Measurements from ENCODE around the gene TEAD1.

DNA sequence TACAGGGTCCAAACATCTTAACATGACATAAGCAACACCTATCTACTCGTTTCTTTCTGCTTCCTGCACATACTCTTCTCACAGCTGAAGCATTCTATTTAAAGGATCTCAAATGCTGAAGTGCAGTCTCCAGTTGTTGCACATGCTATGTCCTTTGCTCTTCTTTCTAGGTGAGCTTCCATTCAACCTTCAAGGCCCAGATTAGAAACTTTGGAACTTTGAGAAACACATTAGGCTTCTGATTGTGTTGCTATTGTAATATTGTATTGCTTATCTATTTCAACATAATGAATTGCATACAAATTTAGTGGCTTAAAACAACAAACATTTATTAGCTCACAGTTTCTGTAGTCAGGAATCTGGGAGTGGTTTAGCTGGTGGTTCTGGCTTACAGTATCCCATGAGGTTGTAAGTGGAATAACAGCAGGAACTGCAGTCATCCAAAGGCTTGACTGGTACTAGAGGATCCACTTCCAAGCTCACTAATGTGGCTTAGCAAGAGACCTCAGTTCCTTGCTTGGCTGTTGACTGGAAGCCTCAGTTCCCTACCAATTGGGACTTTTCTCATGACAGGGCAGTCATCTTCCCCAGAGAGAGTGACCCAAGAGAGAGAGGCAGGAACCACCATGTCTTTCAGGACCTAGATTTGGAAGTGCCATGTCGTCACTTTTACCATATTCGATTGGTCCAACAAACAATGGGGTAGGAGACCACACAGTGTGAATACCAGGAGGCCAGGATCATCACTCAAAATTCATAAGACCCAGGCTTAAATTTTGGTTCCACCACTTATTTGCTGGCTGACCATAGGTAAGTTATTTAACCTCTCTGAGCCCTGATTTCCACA, 307.7 kb downstream of the TEAD1 start:
- TF ChIP-seq, protein P1, sequence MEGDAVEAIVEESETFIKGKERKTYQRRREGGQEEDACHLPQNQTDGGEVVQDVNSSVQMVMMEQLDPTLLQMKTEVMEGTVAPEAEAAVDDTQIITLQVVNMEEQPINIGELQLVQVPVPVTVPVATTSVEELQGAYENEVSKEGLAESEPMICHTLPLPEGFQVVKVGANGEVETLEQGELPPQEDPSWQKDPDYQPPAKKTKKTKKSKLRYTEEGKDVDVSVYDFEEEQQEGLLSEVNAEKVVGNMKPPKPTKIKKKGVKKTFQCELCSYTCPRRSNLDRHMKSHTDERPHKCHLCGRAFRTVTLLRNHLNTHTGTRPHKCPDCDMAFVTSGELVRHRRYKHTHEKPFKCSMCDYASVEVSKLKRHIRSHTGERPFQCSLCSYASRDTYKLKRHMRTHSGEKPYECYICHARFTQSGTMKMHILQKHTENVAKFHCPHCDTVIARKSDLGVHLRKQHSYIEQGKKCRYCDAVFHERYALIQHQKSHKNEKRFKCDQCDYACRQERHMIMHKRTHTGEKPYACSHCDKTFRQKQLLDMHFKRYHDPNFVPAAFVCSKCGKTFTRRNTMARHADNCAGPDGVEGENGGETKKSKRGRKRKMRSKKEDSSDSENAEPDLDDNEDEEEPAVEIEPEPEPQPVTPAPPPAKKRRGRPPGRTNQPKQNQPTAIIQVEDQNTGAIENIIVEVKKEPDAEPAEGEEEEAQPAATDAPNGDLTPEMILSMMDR (IDR thresholded peaks at IDR 0.05; ENCODE audit: low read depth, low read length, missing input control), result no peak
- TF ChIP-seq YY1 (IDR thresholded peaks at IDR 0.05) (no peak), TAF1 (conservative IDR thresholded peaks at IDR 0.05) (no peak), EGR1 (IDR thresholded peaks at IDR 0.05; ENCODE audit: low read depth in 2 of 2) (no peak)
- TF ChIP-seq, protein P2, sequence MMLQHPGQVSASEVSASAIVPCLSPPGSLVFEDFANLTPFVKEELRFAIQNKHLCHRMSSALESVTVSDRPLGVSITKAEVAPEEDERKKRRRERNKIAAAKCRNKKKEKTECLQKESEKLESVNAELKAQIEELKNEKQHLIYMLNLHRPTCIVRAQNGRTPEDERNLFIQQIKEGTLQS (IDR thresholded peaks at IDR 0.05), result no peak
- TF ChIP-seq, protein P3, sequence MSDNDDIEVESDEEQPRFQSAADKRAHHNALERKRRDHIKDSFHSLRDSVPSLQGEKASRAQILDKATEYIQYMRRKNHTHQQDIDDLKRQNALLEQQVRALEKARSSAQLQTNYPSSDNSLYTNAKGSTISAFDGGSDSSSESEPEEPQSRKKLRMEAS (IDR thresholded peaks at IDR 0.05), result no peak

All from liver (tissue), 3 donors.